Measurements from ENCODE around the gene MRTFB.
"Not testable (repeated sequence)": the region's sequence is repeated elsewhere in the genome, so short reads cannot be mapped to it uniquely, and the experiment has no call there.

MRTFB gene

GRCh38 chr16:14106457-14106856 is 35.3 kb downstream of the MRTFB start:
- Mint-ChIP-seq H3K4me1 (ENCODE audit: low read depth) (peaks cover 6% of the 10 kb centered on the region), H3K27ac (no peak overlapping the region), H3K4me3 (no peak overlapping the region), H3K36me3 (ENCODE audit: low read depth) (no peaks in the 10 kb centered on the region), H3K9me3 (no peaks in the 10 kb centered on the region), H3K27me3 (ENCODE audit: low read depth) (no peaks in the 10 kb centered on the region)

- H3K9me3 Mint-ChIP-seq, result no peaks in the 10 kb centered on the region
- H3K27me3 Mint-ChIP-seq (ENCODE audit: low read depth), result no peaks in the 10 kb centered on the region
- H3K4me3 Mint-ChIP-seq, result no peak overlapping the region
- no peaks in the 10 kb centered on the region for H3K36me3 Mint-ChIP-seq (ENCODE audit: low read depth)
- H3K4me1 Mint-ChIP-seq (ENCODE audit: low read depth), result peaks cover 5% of the 10 kb centered on the region
- H3K27ac Mint-ChIP-seq, result no peak overlapping the region
Observed at GRCh38 chr16:14106961-14107360, 35.8 kb downstream of the MRTFB start.

- Mint-ChIP-seq H3K9me3 (no peaks in the 10 kb centered on the region), H3K27me3 (ENCODE audit: low read depth) (no peaks in the 10 kb centered on the region), H3K4me3 (no peak overlapping the region), H3K27ac (no peak overlapping the region), H3K4me1 (ENCODE audit: low read depth) (peaks cover 2% of the 10 kb centered on the region), H3K36me3 (ENCODE audit: low read depth) (no peaks in the 10 kb centered on the region)
Observed at GRCh38 chr16:14109077-14109775, 38.1 kb downstream of the MRTFB start.

- Mint-ChIP-seq H3K9me3 (no peaks in the 10 kb centered on the region), H3K4me3 (no peak overlapping the region), H3K27ac (no peak overlapping the region), H3K27me3 (ENCODE audit: low read depth) (no peaks in the 10 kb centered on the region), H3K4me1 (ENCODE audit: low read depth) (no peaks in the 10 kb centered on the region), H3K36me3 (ENCODE audit: low read depth) (no peaks in the 10 kb centered on the region)
Observed at GRCh38 chr16:14109782-14110727, 38.9 kb downstream of the MRTFB start.

- Mint-ChIP-seq H3K4me3 (no peak overlapping the region), H3K27ac (no peak overlapping the region), H3K4me1 (ENCODE audit: low read depth) (no peaks in the 10 kb centered on the region), H3K27me3 (ENCODE audit: low read depth) (no peaks in the 10 kb centered on the region), H3K36me3 (ENCODE audit: low read depth) (no peaks in the 10 kb centered on the region), H3K9me3 (no peaks in the 10 kb centered on the region)
Observed at GRCh38 chr16:14110728-14111251, 39.7 kb downstream of the MRTFB start.

GRCh38 chr16:14111713-14112538 is 40.8 kb downstream of the MRTFB start:
- Mint-ChIP-seq H3K4me3 (no peak overlapping the region), H3K27ac (no peak overlapping the region), H3K27me3 (ENCODE audit: low read depth) (no peaks in the 10 kb centered on the region), H3K36me3 (ENCODE audit: low read depth) (no peaks in the 10 kb centered on the region), H3K4me1 (ENCODE audit: low read depth) (no peaks in the 10 kb centered on the region), H3K9me3 (no peaks in the 10 kb centered on the region)

GRCh38 chr16:14112539-14112856 is 41.4 kb downstream of the MRTFB start:
- H3K4me3 Mint-ChIP-seq, result no peak overlapping the region
- H3K9me3 Mint-ChIP-seq, result no peaks in the 10 kb centered on the region
- no peak overlapping the region for H3K27ac Mint-ChIP-seq
- no peaks in the 10 kb centered on the region for H3K36me3 Mint-ChIP-seq (ENCODE audit: low read depth)
- no peaks in the 10 kb centered on the region for H3K27me3 Mint-ChIP-seq (ENCODE audit: low read depth)
- H3K4me1 Mint-ChIP-seq (ENCODE audit: low read depth), result no peaks in the 10 kb centered on the region

GRCh38 chr16:14113344-14113743 is 42.2 kb downstream of the MRTFB start:
- H3K27ac Mint-ChIP-seq, result no peak overlapping the region

GRCh38 chr16:14117051-14117450 is 45.9 kb downstream of the MRTFB start:
- H3K4me1 Mint-ChIP-seq (ENCODE audit: low read depth), result no peaks in the 10 kb centered on the region
- H3K27ac Mint-ChIP-seq, result no peak overlapping the region
- H3K36me3 Mint-ChIP-seq (ENCODE audit: low read depth), result no peaks in the 10 kb centered on the region
- no peaks in the 10 kb centered on the region for H3K9me3 Mint-ChIP-seq
- H3K27me3 Mint-ChIP-seq (ENCODE audit: low read depth), result no peaks in the 10 kb centered on the region
- H3K4me3 Mint-ChIP-seq, result no peak overlapping the region

More at GRCh38 chr16:14113344-14113743, 42.2 kb downstream of the MRTFB start:
- Mint-ChIP-seq H3K36me3 (ENCODE audit: low read depth) (no peaks in the 10 kb centered on the region), H3K4me3 (no peak overlapping the region), H3K4me1 (ENCODE audit: low read depth) (no peaks in the 10 kb centered on the region), H3K9me3 (no peaks in the 10 kb centered on the region), H3K27me3 (ENCODE audit: low read depth) (no peaks in the 10 kb centered on the region)

- Mint-ChIP-seq H3K4me1 (ENCODE audit: low read depth) (no peaks in the 10 kb centered on the region), H3K27me3 (ENCODE audit: low read depth) (no peaks in the 10 kb centered on the region), H3K27ac (no peak overlapping the region), H3K9me3 (no peaks in the 10 kb centered on the region), H3K36me3 (ENCODE audit: low read depth) (peaks cover 2% of the 10 kb centered on the region), H3K4me3 (no peak overlapping the region)
Observed at GRCh38 chr16:14119799-14120198, 48.7 kb downstream of the MRTFB start.

- no peak overlapping the region for H3K27ac Mint-ChIP-seq
- H3K4me1 Mint-ChIP-seq (ENCODE audit: low read depth), result no peaks in the 10 kb centered on the region
- no peaks in the 10 kb centered on the region for H3K9me3 Mint-ChIP-seq
- peaks cover 2% of the 10 kb centered on the region for H3K36me3 Mint-ChIP-seq (ENCODE audit: low read depth)
- H3K4me3 Mint-ChIP-seq, result no peak overlapping the region
- H3K27me3 Mint-ChIP-seq (ENCODE audit: low read depth), result no peaks in the 10 kb centered on the region
Observed at GRCh38 chr16:14120335-14120734, 49.2 kb downstream of the MRTFB start.

GRCh38 chr16:14121142-14121541 is 50.0 kb downstream of the MRTFB start:
- Mint-ChIP-seq H3K9me3 (no peaks in the 10 kb centered on the region), H3K27ac (no peak overlapping the region), H3K4me1 (ENCODE audit: low read depth) (no peaks in the 10 kb centered on the region), H3K36me3 (ENCODE audit: low read depth) (peaks cover 2% of the 10 kb centered on the region), H3K4me3 (no peak overlapping the region), H3K27me3 (ENCODE audit: low read depth) (no peaks in the 10 kb centered on the region)

GRCh38 chr16:14121872-14122271 is 50.8 kb downstream of the MRTFB start:
- peaks cover 2% of the 10 kb centered on the region for H3K36me3 Mint-ChIP-seq (ENCODE audit: low read depth)
- H3K27ac Mint-ChIP-seq, result no peak overlapping the region
- H3K4me3 Mint-ChIP-seq, result no peak overlapping the region
- H3K4me1 Mint-ChIP-seq (ENCODE audit: low read depth), result no peaks in the 10 kb centered on the region
- no peaks in the 10 kb centered on the region for H3K27me3 Mint-ChIP-seq (ENCODE audit: low read depth)
- no peaks in the 10 kb centered on the region for H3K9me3 Mint-ChIP-seq

- not testable (repeated sequence) for H3K27ac Mint-ChIP-seq; H3K4me1 Mint-ChIP-seq (ENCODE audit: low read depth); H3K36me3 Mint-ChIP-seq (ENCODE audit: low read depth); H3K9me3 Mint-ChIP-seq; H3K27me3 Mint-ChIP-seq (ENCODE audit: low read depth); H3K4me3 Mint-ChIP-seq
Observed at GRCh38 chr16:14122430-14122829, 51.3 kb downstream of the MRTFB start.

All from T-helper 1 cell treated with Interleukin-12 subunit alpha and Interleukin-12 subunit beta and Interleukin-4 antibody, amounts not matched to agents 30 μg/mL and 1 μg/mL, for 36 hours (primary cell).